Fibroblast of skin of left quadriceps (primary cell): ENCODE data around the gene PRCD.
"Not testable (repeated sequence)": the region's sequence is repeated elsewhere in the genome, so short reads cannot be mapped to it uniquely, and the experiment has no call there.

ENCODE experiments used
- DNase-seq, 2 experiments: peaks; one replicate each; pipeline ENCODE4 v3.0.0-alpha.2; 2013; ENCODE audit warnings: low read depth in 2 of 2

Gene PRCD

DNA sequence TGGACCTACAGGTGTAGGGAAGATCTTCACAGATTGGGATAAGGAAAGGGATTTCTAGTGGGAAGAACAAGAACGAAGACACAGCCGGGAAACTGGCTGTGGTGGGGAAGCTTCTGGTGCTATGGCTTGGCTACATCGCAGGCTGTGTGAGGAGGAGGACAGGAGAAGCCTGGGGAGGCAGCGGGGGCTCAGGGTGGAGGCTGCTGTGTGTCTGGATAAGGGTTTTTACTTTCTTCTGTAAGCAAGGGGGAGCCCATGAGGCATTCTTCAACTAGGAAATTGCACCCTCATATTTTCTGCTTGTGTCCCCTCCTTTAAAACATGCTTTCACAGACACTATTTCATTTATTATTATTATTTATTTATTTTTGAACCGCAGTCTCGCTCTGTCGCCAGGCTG lies 35.7 kb upstream of the PRCD start:
- DNase-seq = no peak

DNA sequence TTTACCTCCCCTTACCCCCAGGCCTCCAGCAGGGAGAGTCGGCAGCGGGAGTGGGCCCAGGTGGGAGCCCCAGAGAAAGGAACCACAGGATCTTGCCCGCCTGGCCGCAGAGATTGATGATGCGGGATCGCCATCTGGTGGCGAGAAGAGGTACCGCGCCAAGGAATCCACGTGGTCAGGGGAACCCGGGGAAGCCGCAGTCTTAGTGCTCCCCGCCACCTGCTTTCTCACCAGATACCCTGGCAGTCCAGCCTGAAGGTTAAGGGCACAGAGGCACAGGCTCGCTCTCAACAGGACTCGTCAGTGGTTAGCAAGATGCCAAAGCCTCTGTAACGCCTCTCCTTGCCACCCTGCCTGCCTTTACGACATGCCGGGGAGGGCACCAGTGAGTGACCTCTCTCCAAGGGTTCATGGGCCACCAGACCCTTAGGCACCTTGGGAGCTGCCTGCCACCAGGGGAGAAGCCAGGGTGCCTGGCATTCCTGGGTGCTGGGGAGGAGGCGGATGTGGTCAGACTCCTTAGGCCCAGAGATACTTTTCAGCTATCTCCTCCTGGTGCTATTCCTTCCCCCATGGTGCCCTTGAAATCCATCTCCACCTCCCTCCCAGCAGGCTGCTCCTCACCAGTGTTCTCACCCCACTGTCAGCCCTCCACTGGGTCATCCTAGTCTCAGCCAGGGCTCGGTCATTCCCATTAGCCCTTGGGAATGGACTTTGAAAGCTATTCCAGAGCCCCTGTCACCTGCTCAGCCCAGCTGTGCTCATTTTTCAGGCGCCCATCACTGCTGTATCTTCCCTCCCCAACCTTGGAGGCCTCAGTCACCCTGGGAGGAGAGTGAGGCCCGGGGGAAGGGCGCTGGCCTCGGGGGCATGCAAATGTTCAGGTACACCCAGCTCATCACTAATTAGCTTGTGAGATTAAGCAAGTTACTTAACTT lies 33.2 kb upstream of the PRCD start:
- no peak for DNase-seq

DNA sequence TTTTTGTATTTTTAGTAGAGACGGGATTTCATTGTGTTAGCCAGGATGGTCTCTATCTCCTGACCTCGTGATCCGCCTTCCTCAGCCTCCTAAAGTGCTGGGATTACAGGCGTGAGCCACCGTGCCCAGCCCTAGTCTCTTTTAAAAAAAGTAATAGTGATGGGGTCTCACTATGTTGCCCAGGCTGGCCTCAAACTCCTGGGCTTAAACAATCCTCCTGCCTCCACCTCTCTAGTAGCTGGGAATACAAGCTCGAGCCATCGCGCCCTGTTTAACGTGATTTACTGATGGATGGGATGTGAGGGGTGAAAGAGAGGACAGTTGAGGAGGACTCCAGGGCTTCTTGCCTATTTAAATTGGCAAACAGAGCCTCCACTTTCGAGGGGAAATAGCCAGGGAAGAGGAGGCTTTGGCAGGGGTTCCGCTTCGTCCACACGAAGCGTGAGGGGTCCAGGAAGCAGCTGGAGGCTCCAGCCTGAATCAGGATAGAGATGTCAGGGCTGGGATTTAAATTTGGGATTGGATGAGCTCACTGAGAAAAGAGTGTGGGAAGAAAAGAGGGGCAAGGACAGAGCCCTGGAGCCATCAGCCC lies 31.3 kb upstream of the PRCD start:
- DNase-seq = not testable (repeated sequence)

DNA sequence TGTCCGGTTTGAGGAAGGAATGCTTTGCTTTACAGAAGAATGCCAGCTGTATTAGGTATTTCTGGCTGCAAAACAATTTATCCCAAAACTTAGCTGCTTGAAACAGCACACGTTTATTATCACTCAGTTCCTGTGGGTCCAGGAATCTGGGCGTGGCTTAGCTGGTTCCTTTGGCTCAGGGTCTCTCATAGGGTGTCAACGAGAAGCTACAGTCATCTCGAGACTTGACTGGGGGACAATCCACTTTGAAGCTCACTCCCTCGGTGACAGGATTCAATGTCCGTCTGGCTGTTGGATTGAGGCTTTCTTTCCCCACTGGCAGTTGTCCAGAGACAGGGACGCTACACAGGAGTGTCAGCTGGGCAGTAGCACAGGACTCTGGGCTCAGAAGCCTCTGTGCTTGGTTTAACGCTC lies 29.0 kb upstream of the PRCD start:
- no peak for DNase-seq

DNA sequence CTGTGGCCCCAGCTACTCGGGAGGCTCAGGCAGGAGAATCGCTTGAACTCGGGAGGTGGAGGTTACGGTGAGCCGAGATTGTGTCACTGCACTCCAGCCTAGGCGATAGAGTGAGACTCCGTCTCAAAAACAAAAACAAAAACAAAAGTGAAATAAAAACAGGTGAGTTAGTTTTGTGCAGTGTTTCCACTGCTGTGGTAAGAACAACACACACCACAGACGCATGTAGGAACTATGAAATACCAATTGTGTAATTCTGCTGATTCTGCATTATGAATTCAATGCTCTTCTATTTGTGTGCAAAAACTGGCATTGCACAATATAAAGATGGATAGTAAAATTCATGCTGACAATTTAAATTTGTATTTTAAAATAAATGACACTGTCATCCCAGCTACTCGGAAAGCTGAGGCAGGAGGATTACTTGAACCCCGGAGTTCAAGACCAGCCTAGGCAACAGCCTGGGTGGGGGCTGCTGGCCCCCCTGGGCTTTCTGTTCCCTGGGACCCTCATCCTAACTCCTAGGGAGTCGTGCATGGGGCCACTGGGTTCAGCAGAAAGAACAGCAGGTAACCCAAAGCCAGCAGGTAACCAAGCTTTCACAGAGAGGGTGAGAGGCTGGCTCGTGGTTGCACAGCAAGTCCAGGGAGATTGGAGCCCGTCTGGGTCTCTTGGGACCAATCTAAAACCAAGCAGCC lies 28.0 kb upstream of the PRCD start:
- no peak for DNase-seq

DNA sequence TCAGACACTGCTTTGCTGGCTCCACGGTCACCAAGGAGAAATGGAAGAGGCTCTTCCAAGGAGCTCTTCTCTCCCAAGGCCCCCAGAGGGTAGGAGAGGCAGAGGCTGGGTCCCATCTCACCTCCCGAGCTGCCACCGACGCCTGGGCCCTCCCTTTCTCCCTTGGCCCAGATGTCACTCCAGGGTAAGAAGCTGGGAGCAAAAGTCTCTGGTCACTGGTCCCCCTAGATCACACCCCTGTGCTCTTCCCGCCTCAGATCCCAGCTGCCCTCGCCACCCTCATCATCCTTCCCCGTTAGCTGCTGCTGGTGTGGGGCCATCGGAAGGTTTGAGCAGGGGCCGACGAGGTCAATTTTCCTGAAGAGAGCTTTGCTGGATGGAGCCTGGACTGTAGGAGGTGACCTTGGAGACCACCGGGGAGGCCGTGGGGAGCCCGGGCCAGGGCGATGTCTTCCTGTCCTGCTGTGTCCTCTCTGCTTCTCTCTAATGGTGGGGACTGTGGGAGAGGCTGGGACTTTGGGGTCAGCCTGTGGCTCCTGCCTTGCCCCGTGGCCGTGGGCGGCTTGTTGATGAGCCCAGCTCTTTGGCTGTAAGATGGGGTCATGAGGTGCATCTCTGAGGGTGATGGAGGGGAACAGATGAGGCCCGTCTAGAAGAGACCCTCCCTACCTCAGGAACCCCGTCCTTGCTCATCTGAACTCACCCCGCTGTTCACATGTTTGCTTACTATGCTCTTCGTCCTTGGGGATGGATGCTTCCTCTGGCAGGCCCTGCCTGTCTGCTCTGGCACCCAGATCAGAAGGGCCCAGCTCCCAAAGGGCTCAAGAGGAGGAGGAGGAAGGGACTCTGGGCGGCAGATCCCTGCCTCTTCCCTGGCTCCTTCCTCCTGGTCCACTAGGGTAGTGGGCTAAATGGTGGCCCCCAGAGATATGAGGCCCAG lies 27.2 kb upstream of the PRCD start:
- DNase-seq = no peak

DNA sequence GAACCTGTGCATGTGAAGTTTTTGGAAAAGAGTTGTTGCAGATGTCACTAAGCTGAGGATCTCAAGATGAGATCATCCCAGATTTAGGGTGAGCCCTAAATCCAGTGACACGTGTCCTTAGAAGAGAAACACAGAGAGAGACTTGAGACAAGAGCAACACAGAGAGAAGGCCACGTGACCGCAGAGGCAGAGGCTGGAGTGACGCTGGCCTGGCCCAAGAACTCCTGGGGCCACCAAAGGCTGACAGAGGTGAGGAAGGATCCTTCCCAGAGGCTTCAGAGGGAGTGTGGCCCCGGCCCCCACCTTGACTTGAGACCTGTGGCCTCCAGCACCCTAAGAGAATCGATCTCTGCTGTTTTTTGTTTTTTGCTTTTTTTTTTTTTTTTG lies 26.5 kb upstream of the PRCD start:
- no peak for DNase-seq

DNA sequence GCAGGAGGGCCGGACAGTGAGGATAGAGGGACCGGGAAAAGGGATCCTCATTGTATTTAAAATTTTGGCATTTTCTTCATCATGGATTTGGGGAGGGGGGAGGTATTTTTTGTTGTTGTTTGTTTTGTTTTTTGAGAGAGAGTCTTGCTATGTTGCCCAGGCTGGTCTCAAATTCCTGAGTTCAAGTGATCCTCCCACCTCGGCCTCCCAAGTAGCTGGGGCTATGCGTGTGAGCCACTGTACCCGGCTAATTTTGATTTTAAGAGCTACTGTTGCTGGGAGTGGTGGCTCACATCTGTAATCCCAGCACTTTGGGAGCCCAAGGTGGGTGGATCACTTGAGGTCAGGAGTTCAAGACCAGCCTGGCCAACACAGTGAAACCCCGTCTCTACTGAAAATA lies 25.5 kb upstream of the PRCD start:
- not testable (repeated sequence) for DNase-seq

DNA sequence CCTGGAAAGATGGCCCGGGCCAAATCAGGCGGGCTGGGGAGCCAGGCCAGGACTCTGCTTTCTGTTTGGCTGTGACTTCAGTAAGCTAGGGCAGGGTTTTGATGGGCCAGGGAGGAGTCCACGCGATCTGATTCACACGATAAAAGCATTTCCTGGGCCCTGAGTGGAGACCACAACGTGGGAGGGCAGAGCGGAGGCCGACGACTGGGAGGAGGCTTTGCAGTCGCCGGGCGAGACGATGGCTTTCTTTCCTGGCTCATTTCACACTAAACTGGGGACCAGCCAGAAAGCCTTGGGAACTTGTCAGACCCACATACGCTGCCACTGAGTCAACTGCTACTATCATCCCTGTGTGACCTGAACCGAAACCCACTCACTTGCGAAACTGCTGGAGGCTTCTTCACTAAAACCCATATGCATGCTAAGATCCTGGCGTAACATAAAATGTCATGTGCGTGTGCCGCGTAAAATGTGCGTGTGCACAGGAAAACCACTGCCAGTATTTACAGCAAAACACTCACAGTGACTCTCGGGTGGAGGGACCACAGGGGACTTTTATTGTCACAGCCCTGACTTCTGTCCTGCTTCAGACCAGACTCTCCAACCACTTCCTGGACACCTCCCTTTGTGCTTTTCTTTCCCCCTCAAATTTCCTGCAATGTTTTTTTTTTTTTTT lies 24.4 kb upstream of the PRCD start:
- peak in 1 of 2 experiments; percentile 58 for DNase-seq

DNA sequence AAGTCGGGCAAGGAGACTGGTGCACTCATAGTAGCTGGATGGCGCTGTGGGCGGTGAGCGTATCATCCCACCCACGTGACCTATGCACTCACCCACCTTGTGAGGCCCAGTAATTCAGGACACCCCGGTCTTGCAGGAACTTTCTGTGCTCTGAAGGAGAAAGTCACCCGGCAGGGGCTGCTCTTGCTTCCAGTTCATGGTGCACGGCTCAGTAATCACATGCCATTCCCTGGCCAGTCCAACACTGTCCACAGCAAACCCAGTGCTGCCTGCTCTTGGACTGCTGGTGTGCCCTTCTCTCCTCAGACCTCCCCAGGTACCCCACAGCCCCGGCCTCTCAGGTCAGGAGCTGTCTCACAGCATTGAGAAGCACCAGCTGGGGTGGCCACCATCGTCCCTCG lies 22.2 kb upstream of the PRCD start:
- DNase-seq = no peak

DNA sequence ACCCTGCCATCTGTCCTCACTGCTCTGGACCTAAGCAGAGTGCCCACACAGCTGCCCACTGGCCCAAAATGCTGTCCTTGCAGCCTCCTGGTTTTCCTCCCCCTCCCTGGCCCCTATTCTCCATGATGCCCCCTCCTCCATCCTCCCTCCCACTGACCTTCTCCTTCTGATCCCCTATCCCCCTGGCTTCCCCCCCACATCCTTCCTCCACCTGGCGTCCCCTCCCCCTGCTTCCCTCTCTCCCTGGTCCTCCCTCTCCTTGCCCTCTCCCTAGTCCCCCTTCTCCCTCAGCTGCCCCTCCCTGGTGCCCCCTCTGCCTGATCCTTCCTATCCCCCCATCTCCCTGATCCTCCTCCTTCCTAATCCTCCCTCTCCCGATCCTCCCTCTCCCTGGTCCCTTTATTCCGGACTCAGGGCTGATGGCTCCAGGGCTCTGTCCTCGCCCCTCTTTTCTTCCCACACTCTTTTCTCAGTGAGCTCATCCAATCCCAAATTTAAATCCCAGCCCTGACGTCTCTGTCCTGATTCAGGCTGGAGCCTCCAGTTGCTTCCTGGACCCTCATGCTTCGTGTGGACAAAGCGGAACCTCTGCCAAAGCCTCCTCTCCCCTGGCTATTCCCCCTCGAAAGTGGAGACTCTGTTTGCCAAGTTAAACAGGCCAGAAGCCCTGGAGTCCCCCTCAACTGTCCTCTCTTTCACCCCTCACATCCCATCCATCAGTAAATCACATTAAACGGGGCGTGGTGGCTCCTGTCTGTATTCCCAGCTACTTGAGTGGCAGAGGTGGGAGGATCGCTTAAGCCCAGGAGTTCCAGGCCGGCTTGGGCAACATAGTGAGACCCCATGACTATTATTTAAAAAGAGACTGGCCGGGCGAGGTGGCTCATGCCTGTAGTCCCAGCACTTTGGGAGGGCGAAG lies 20.5 kb upstream of the PRCD start:
- no peak for DNase-seq

DNA sequence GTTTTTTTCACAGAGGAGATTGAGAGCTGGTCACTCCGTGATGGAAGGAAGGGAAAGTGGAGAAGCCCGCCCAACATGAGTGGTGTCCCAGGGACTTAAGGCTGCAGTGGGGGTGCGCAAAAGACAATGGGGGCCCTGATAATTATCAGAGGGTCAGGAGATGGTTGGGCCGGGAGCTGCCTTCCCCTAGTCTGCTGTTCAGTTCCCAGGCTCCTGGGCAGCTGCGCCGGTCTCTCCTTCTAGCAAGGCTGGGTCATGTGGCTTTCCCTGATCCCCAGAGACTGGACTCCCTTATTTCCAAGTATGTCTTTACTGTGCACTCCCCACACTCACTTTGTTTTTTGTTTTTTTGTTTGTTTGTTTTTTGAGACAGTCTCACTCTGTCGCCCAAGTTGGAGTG lies 18.6 kb upstream of the PRCD start:
- DNase-seq = no peak

DNA sequence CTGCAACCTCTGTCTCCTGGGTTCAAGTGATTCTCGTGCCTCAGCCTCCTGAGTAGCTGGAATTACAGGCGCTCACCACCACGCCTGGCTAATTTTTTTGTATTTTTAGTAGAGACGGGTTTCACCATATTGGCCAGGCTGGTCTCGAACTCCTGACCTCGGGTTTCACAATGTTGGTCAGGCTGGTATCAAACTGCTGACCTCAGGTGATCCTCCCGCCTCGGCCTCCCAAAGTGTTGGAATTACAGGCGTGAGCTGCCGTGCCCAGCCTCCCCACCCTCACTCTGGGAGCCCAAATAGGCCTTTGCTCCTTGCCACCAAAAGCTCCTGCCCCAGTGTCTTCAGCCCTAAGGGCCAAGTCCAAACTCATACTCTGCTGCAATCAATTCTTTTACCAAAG lies 18.2 kb upstream of the PRCD start:
- not testable (repeated sequence) for DNase-seq

DNA sequence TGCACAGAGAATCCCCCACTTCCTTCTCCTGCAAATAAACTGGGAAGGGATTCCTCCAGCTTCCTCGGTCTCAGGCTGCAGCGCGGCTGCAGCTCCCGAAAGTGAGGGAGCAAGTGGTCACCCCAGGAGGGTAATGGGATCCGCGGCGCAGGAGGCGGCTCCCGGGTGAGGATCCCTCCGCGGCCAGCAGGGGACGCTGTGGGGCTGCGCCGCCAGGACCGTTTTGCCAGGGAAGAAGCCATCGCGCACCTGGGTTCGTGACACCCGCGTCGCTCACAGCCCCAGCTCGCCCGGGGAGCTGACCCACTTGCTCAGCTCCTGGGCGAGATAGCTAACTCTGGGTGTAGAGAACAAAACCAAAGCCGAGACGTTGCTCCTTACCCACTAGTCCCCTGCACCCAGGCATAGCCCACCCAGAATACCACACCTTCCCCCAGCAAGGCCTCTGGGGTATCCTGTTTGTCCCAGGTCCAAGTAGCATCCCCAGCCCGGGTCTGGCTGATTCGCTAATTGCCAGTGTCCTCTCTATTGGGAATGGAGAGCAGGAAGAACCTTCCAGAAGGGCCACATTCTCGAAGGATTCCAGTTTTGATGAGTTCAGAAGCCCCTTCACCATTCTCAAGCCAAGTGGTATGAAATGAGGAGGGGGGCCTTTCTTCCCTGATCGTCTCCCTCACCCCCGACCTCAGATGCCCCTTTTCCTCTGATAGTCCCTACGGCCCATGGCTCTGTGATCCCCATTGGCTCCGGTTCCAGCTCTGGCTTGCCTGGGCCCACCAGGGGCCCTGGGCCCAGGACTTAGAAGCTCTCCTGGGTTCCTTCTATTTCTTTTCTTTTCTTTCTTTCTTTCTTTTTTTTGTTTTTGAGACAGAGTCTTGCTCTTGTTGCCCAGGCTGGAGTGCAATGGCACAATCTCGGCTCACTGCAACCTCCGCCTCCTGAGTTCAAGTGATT lies 16.5 kb upstream of the PRCD start:
- no peak for DNase-seq

DNA sequence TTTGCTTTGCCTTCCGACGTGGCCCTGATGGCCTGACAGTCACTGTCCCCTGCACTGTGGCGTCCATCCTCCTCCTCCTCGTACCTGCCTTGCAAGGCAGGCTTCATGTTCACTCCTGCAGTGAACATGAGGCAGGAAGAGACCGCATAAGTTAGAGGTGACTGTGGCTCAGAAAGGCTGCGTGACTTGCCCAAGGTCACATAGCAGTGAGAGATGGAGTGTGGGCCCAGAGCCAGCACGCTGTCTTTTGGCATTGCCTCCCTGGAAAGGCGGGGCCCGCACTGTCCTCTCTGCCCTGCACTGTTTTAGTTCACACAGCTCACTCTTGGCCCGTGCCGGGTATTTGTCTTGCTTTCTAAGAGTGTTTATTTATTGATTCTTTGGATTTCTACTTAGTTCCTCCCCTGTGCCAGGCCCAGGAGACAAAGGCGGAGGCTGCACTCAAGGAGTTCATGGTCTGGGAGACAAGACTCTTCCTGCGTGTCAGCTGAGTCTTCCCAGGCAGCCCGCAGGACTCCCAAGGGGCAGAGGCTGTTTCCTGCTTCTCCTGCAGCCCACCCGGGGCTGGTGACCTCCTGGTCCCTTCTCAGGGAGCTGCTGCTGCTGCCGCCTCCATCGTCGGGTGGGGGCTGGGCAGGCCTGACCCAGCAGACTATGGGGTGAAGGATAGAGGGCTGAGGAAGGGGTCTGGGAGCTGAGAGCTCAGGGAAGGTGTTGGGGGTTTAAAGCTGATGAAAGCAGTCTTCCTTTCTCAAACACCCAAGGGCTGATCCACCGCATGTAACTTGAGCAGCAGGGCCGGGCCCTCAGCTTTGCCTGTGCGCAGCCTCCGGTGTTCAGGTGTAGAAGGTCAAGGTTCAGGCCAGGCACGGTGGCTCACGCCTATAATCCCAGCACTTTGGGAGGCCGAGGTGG lies 15.0 kb upstream of the PRCD start:
- no peak for DNase-seq

DNA sequence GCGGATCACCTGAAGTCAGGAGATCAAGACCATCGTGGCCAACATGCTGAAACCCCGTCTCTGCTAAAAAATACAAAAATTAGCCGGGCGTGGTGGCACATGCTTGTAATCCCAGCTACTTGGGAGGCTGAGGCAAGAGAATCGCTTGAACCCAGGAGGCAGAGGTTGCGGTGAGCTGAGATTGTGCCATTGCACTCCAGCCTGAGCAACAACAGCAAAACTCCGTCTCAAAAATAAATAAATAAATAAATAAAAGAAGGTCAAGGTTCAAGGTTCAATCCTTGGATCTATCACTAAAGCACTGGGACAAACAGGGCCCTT lies 14.4 kb upstream of the PRCD start:
- DNase-seq = not testable (repeated sequence)

DNA sequence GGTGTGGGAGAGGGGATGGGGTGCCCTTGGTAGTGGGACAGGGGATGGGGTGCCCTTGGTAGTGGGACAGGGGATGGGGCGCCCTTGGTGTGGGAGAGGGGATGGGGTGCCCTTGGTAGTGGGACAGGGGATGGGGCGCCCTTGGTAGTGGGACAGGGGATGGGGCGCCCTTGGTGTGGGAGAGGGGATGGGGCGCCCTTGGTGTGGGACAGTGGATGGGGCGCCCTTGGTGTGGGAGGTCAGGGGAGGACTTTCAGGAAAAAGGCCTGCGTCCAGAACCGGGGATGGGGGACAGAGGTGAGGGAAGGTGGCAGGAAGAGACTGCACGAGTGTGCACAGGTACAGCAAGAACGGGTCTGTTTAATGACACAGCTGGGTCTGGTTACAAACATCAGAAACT lies 12.8 kb upstream of the PRCD start:
- not testable (repeated sequence) for DNase-seq
